Measurements from ENCODE around the gene LRPAP1. TPM values are rescaled to one million over a fixed set of nuclear protein-coding genes. Genes with fewer than 3 reads are reported as not detected.

Gene LRPAP1
- total RNA-seq, 1 donor = 82.9 TPM

DNA sequence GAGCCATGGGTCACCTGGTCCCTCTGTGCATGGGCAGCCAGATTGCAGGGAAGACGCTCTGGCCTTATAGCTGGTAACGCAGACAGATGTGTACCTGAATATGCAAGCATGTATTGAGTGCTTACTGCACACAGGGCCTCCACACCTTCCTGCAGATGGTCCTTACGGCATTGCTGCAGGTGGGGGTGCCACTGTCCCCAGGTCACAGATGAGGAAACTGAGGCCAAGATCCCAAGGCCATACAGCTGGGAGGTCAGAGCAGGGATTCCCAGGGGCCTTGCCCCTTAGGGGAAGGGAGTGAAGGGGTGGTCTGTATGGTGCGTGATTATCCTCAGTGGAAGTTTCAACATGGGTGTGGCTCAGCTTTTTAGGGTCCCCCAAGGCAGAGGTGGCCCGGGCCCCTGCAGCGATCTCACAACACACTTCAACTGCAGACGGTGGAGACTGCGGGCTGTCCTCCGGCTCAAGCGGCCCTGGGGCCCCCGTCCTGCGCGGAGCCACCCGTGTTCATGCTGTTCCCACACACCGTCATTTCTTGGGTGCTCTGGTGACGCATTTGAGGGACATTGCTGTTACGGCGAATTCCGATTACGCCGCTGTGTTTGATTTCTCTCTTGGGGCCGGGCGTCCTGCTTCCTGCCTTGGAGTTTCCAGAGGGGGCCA, 61.0 kb downstream of the LRPAP1 start:
- no peaks in the 10 kb centered on the region for H3K9me3 ChIP-seq (ENCODE audit: low read depth, low read length)
- peaks cover 3% of the 10 kb centered on the region for H4K20me1 ChIP-seq (ENCODE audit: insufficient read depth, low read length)
- H3K27ac ChIP-seq (ENCODE audit: low read depth, low read length) = no peak overlapping the region
- TF ChIP-seq, protein P1, sequence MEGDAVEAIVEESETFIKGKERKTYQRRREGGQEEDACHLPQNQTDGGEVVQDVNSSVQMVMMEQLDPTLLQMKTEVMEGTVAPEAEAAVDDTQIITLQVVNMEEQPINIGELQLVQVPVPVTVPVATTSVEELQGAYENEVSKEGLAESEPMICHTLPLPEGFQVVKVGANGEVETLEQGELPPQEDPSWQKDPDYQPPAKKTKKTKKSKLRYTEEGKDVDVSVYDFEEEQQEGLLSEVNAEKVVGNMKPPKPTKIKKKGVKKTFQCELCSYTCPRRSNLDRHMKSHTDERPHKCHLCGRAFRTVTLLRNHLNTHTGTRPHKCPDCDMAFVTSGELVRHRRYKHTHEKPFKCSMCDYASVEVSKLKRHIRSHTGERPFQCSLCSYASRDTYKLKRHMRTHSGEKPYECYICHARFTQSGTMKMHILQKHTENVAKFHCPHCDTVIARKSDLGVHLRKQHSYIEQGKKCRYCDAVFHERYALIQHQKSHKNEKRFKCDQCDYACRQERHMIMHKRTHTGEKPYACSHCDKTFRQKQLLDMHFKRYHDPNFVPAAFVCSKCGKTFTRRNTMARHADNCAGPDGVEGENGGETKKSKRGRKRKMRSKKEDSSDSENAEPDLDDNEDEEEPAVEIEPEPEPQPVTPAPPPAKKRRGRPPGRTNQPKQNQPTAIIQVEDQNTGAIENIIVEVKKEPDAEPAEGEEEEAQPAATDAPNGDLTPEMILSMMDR (IDR thresholded peaks at IDR 0.05; ENCODE audit: extremely low read depth, low read depth, low read length) = no peak
- no peak overlapping the region for H3K4me3 ChIP-seq (ENCODE audit: insufficient read depth, low read length)
- DNase-seq (ENCODE audit: insufficient read length, low spot score, missing footprints) = peak; percentile 82
- H3K36me3 ChIP-seq (ENCODE audit: insufficient read depth, low read length) = no peaks in the 10 kb centered on the region
- no peaks in the 10 kb centered on the region for H3K4me1 ChIP-seq (ENCODE audit: insufficient read depth, low read length)
- H3K4me2 ChIP-seq (ENCODE audit: insufficient read depth, low read length) = no peak overlapping the region
- no peaks in the 10 kb centered on the region for H3K79me2 ChIP-seq (ENCODE audit: insufficient read depth, low read length)
- no peak overlapping the region for H2AFZ ChIP-seq (ENCODE audit: low read length)
- peaks cover 6% of the 10 kb centered on the region for H3K27me3 ChIP-seq (ENCODE audit: insufficient read depth, low read length)

DNA sequence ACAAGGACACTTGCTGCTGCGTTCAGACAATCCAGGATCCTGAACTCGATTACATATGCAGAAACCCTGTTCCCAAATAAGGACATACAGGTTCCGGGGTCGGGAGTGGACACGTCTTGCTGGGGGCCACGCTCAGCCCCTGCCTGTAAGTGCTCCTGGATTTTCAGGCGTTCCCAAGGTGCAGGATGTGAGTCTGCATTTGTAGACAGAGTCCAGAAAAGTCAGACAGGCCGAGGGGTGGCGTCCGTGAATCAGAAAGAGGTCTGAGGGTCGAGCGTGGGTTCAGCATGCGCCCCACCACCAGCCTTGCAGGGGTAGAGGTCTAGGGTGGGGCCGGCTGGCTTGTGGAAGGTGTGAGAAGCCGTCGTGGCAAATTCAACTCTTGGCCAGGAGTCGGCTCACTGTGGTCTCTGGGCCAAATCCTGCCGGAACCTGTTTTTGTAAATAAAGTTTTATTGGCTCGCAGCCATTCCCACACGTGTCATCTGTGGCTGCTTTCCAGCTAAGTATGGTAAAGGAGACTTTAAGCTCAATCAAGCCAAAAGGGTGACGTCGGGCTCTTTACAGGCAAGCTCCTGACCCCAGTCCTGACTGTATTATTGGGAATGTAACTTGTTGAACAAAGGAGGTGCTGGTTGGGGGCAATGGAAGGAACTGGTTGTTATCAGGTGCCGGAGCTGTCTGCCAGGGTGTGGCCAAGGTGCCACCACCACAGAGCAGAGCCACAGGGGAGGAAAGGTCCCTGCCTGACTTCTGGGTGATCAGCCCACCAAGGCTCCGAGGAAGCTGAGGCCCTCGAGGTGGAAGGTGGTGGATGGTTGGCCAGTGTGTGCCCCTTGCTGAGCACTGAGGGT, 61.8 kb downstream of the LRPAP1 start:
- Histone ChIP-seq H3K27ac (ENCODE audit: low read depth, low read length) (no peak overlapping the region), H3K4me2 (ENCODE audit: insufficient read depth, low read length) (no peak overlapping the region), H3K36me3 (ENCODE audit: insufficient read depth, low read length) (no peaks in the 10 kb centered on the region), H3K9me3 (ENCODE audit: low read depth, low read length) (no peaks in the 10 kb centered on the region), H2AFZ (ENCODE audit: low read length) (no peak overlapping the region), H3K4me1 (ENCODE audit: insufficient read depth, low read length) (no peaks in the 10 kb centered on the region), H3K4me3 (ENCODE audit: insufficient read depth, low read length) (no peak overlapping the region), H3K79me2 (ENCODE audit: insufficient read depth, low read length) (no peaks in the 10 kb centered on the region), H4K20me1 (ENCODE audit: insufficient read depth, low read length) (peaks cover 3% of the 10 kb centered on the region), H3K27me3 (ENCODE audit: insufficient read depth, low read length) (peaks cover 6% of the 10 kb centered on the region)
- peak; percentile 90 for DNase-seq (ENCODE audit: insufficient read length, low spot score, missing footprints)
- TF ChIP-seq, protein P1 (IDR thresholded peaks at IDR 0.05; ENCODE audit: extremely low read depth, low read depth, low read length) = no peak

DNA sequence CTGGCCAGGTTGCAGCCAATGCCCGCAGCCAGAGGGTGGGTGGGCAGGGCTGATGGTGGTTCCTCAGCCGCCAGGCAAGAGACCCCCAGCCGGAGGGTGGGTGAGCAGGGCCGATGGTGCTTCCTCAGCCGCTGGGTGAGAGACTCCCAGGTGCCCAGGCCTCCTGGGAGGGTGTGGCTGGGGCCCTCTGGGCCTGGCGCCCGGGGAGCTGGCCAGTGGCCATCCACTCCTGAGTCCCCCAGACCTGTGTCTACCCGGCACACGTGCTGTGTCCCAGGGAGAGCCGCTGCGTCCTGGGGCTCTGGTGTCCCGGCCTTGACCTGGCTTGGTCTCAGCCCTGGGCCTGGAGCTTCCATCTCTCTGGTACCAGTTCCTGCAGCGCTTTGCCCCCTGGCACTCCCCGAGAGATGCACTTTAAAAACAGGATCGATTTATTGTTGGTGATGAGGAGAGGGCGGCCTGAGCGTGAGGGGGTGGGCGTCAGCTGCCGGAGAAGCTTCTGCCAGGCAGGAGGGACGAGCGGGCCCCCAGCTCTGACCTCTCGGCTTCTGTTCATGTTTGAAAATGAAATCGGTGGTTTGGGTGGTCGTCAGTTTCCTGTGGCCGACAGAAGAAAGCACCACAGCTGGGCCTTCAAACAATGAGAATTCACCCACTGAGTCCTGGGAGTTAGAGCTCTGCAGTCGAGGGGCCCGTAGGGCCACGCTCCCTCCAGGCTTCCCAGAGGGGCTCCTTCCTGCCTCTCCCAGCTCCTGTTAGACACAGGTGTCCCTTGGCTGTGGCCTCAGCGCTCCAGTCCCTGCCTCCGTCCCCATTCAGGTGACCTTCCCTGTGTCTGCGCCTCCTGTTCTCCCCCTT, 62.6 kb downstream of the LRPAP1 start:
- no peaks in the 10 kb centered on the region for H3K4me1 ChIP-seq (ENCODE audit: insufficient read depth, low read length)
- no peak overlapping the region for H3K4me2 ChIP-seq (ENCODE audit: insufficient read depth, low read length)
- no peaks in the 10 kb centered on the region for H3K79me2 ChIP-seq (ENCODE audit: insufficient read depth, low read length)
- no peak overlapping the region for H2AFZ ChIP-seq (ENCODE audit: low read length)
- H3K27ac ChIP-seq (ENCODE audit: low read depth, low read length) = no peak overlapping the region
- H3K9me3 ChIP-seq (ENCODE audit: low read depth, low read length) = no peaks in the 10 kb centered on the region
- no peaks in the 10 kb centered on the region for H3K36me3 ChIP-seq (ENCODE audit: insufficient read depth, low read length)
- H3K4me3 ChIP-seq (ENCODE audit: insufficient read depth, low read length) = no peak overlapping the region
- peaks cover 3% of the 10 kb centered on the region for H4K20me1 ChIP-seq (ENCODE audit: insufficient read depth, low read length)
- peak; percentile 76 for DNase-seq (ENCODE audit: insufficient read length, low spot score, missing footprints)
- TF ChIP-seq, protein P1 (IDR thresholded peaks at IDR 0.05; ENCODE audit: extremely low read depth, low read depth, low read length) = no peak
- H3K27me3 ChIP-seq (ENCODE audit: insufficient read depth, low read length) = no peaks in the 10 kb centered on the region
